ENCODE measurements around the gene HTT. TPM values are rescaled to one million over a fixed set of nuclear protein-coding genes. Genes with fewer than 3 reads are reported as not detected.

HTT gene
- total RNA-seq, 1 donor from 2014 or later = 72.0 TPM

- no peak overlapping the region for H3K4me3 Mint-ChIP-seq
- peaks cover 2% of the 10 kb centered on the region for H3K36me3 Mint-ChIP-seq (ENCODE audit: low read depth)
- H3K9me3 Mint-ChIP-seq = peaks cover 6% of the 10 kb centered on the region
- H3K4me1 Mint-ChIP-seq = no peaks in the 10 kb centered on the region
- no peak overlapping the region for H3K27ac Mint-ChIP-seq (ENCODE audit: unreplicated experiment)
- DNase-seq (ENCODE audit: low read depth, low spot score) = no peak
- no peaks in the 10 kb centered on the region for H3K27me3 Mint-ChIP-seq (ENCODE audit: low read depth)
- TF ChIP-seq CTCF (conservative IDR thresholded peaks at IDR 0.05) = no peak
These were observed 209.0 kb downstream of the HTT start for GRCh38 chr4:3283483-3283882.

- Mint-ChIP-seq H3K4me3 (no peak overlapping the region), H3K36me3 (ENCODE audit: low read depth) (peaks cover 1% of the 10 kb centered on the region), H3K27ac (ENCODE audit: unreplicated experiment) (no peak overlapping the region), H3K4me1 (no peaks in the 10 kb centered on the region), H3K9me3 (peaks cover 5% of the 10 kb centered on the region), H3K27me3 (ENCODE audit: low read depth) (no peaks in the 10 kb centered on the region)
- TF ChIP-seq CTCF (conservative IDR thresholded peaks at IDR 0.05) = no peak
- no peak for DNase-seq (ENCODE audit: low read depth, low spot score)
These were observed 209.4 kb downstream of the HTT start for GRCh38 chr4:3283916-3284315.

GRCh38 chr4:3284734-3285557 lies 210.5 kb downstream of the HTT start:
- peak overlapping the region; percentile 10 for H3K27ac Mint-ChIP-seq (ENCODE audit: unreplicated experiment)
- H3K9me3 Mint-ChIP-seq = peaks cover 4% of the 10 kb centered on the region
- H3K4me3 Mint-ChIP-seq = no peak overlapping the region
- H3K27me3 Mint-ChIP-seq (ENCODE audit: low read depth) = no peaks in the 10 kb centered on the region
- TF ChIP-seq CTCF (conservative IDR thresholded peaks at IDR 0.05) = no peak
- DNase-seq (ENCODE audit: low read depth, low spot score) = no peak
- no peaks in the 10 kb centered on the region for H3K4me1 Mint-ChIP-seq
- no peaks in the 10 kb centered on the region for H3K36me3 Mint-ChIP-seq (ENCODE audit: low read depth)

GRCh38 chr4:3285558-3286334 lies 211.3 kb downstream of the HTT start:
- H3K4me3 Mint-ChIP-seq = no peak overlapping the region
- no peaks in the 10 kb centered on the region for H3K36me3 Mint-ChIP-seq (ENCODE audit: low read depth)
- peaks cover 4% of the 10 kb centered on the region for H3K9me3 Mint-ChIP-seq
- H3K4me1 Mint-ChIP-seq = no peaks in the 10 kb centered on the region
- TF ChIP-seq CTCF (conservative IDR thresholded peaks at IDR 0.05) = no peak
- H3K27ac Mint-ChIP-seq (ENCODE audit: unreplicated experiment) = no peak overlapping the region
- H3K27me3 Mint-ChIP-seq (ENCODE audit: low read depth) = no peaks in the 10 kb centered on the region
- no peak for DNase-seq (ENCODE audit: low read depth, low spot score)

- DNase-seq (ENCODE audit: low read depth, low spot score) = no peak
- peaks cover 3% of the 10 kb centered on the region for H3K4me1 Mint-ChIP-seq
- peak overlapping the region; percentile 58 for H3K4me3 Mint-ChIP-seq
- no peak for TF ChIP-seq CTCF (conservative IDR thresholded peaks at IDR 0.05)
- no peak overlapping the region for H3K27ac Mint-ChIP-seq (ENCODE audit: unreplicated experiment)
- H3K36me3 Mint-ChIP-seq (ENCODE audit: low read depth) = no peaks in the 10 kb centered on the region
- H3K27me3 Mint-ChIP-seq (ENCODE audit: low read depth) = no peaks in the 10 kb centered on the region
- peaks cover 4% of the 10 kb centered on the region for H3K9me3 Mint-ChIP-seq
These were observed 212.1 kb downstream of the HTT start for GRCh38 chr4:3286335-3287175.

All from neural crest cell (in vitro differentiated cells).